ENCODE results near the gene MEN1.

DNA sequence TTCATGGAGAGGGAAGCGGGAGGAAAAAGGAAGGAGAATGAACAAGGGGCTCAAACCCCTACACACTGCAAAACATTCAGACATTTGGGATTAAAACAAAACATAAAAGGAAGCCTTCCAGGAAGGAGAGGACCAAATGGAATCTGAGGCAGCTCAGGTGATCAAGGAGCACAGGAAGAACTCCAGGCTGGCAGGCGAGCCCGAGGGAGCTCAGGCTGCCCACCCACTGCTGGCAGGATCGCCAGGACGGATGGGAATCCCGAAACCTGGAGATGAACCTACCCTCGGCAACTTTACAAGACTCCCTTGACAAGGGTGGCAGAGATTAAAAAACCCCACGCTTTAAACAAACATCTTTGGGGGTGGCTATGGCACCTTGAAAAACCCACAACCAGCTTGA is 45.6 kb downstream of the MEN1 start:
- TF ChIP-seq, protein P1, sequence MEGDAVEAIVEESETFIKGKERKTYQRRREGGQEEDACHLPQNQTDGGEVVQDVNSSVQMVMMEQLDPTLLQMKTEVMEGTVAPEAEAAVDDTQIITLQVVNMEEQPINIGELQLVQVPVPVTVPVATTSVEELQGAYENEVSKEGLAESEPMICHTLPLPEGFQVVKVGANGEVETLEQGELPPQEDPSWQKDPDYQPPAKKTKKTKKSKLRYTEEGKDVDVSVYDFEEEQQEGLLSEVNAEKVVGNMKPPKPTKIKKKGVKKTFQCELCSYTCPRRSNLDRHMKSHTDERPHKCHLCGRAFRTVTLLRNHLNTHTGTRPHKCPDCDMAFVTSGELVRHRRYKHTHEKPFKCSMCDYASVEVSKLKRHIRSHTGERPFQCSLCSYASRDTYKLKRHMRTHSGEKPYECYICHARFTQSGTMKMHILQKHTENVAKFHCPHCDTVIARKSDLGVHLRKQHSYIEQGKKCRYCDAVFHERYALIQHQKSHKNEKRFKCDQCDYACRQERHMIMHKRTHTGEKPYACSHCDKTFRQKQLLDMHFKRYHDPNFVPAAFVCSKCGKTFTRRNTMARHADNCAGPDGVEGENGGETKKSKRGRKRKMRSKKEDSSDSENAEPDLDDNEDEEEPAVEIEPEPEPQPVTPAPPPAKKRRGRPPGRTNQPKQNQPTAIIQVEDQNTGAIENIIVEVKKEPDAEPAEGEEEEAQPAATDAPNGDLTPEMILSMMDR (IDR thresholded peaks at IDR 0.05; ENCODE audit: low read length), result no peak
- TF ChIP-seq EZH2 (IDR thresholded peaks at IDR 0.05; ENCODE audit: borderline replicate concordance, low read length), result no peak

All from OCI-LY1 (cell line).